Panc1 (cell line): ENCODE measurements around the gene GUCY2D. TPM values are rescaled to one million over a fixed set of nuclear protein-coding genes. Genes with fewer than 3 reads are reported as not detected.
A peak's percentile ranks its signal among the peaks of the same experiment; 100 is the strongest.

Source experiments
- ATAC-seq: fragments of 200-7000 bp; cut with Tn5 transposase; 2 replicates; pipeline ENCODE4 v1.9.1; 2020; ENCODE audit warnings: mild to moderate bottlenecking, moderate library complexity
- BruUV-seq: library from RNA; stranded (reverse); fragments of 400-500 nt; replicated peaks from 2 replicates; lab custom pipeline; 2021; lab: Mats Ljungman, UMichigan
- CTCF ChIA-PET: fragments of 300-600 bp; sonication (Branson Sonifier 250); formaldehyde crosslinking; loops from one replicate; lab custom pipeline; 2022; ENCODE audit warnings: antibody characterized with exemption; lab: Charles Lee
- POLR2A ChIA-PET: fragments of 300-600 bp; sonication (Branson Sonifier 250); formaldehyde crosslinking; loops from one replicate; lab custom pipeline; 2022; ENCODE audit warnings: antibody characterized with exemption; lab: Charles Lee
- DNase-seq: peaks from one replicate; pipeline ENCODE4 v3.0.0-alpha.2; 2010; ENCODE audit warnings: low read depth, low spot score
- H3K27ac ChIP-seq: 2 replicates; pipeline ENCODE4 v1.5.1; 2011; ENCODE audit warnings: mild to moderate bottlenecking, low read length, inconsistent platforms
- H3K27me3 ChIP-seq: fragments of 200-500 bp; sonication (Bioruptor generic); 2 replicates; pipeline ENCODE4 v1.6.0; 2014; ENCODE audit warnings: low read length, inconsistent platforms; ENCODE audit not compliant: control insufficient read depth, insufficient read depth
- H3K36me3 ChIP-seq: fragments of 200-500 bp; sonication (Bioruptor generic); 2 replicates; pipeline ENCODE4 v1.5.1; 2014; ENCODE audit warnings: inconsistent platforms, mild to moderate bottlenecking, low read length, moderate library complexity; ENCODE audit not compliant: control insufficient read depth, insufficient read depth
- H3K4me1 ChIP-seq: 2 replicates; pipeline ENCODE4 v1.5.1; 2011; ENCODE audit warnings: inconsistent platforms, mild to moderate bottlenecking, low read length, moderate library complexity; ENCODE audit not compliant: control insufficient read depth, insufficient read depth
- H3K4me3 ChIP-seq, 2 experiments: 2 replicates each; pipeline ENCODE4 v1.5.1; 2011 to 2012; ENCODE audit warnings: low read depth in 2 of 2, low read length in 2 of 2, mild to moderate bottlenecking in 2 of 2, inconsistent platforms in 1 of 2, moderate library complexity in 1 of 2
- H3K9me3 ChIP-seq: fragments of 200-500 bp; sonication (Bioruptor generic); 2 replicates; pipeline ENCODE4 v1.5.1; 2014; ENCODE audit warnings: low read depth, mild to moderate bottlenecking, inconsistent platforms, low read length, moderate library complexity; ENCODE audit not compliant: control insufficient read depth, insufficient read depth
- POLR2AphosphoS5 ChIP-seq: IDR thresholded peaks from 2 replicates; pipeline ENCODE4 v1.6.1; 2012; ENCODE audit warnings: mild to moderate bottlenecking, low read depth, low read length, moderate library complexity
- REST ChIP-seq, 2 experiments: IDR thresholded peaks; 2 replicates each; pipeline ENCODE4 v1.6.1; 2011 to 2012; ENCODE audit warnings: low read depth in 2 of 2, control low read depth in 1 of 2, low read length in 1 of 2, mild to moderate bottlenecking in 1 of 2, moderate library complexity in 1 of 2; ENCODE audit not compliant: insufficient read depth in 1 of 2
- SIN3A ChIP-seq: IDR thresholded peaks from 2 replicates; pipeline ENCODE4 v1.6.1; 2012; ENCODE audit warnings: low read depth, mild to moderate bottlenecking, low read length, moderate library complexity, borderline replicate concordance; ENCODE audit not compliant: insufficient read depth
- TCF7L2 ChIP-seq: IDR thresholded peaks from 2 replicates; pipeline ENCODE4 v1.6.1; 2011; ENCODE audit warnings: mild to moderate bottlenecking, low read depth, low read length, inconsistent platforms
- in situ Hi-C: cut with HindIII; loops from 2 replicates; pipeline ENCODE4 v1.10.0; 2016; ENCODE audit warnings: low sequenced_read_pairs, low pct_unique_long_range_greater_than_20kb
- intact Hi-C: fragments of 100-400 bp; cut with micrococcal nuclease; formaldehyde crosslinking; loops from one replicate; pipeline ENCODE4 v1.10.0; 2022; ENCODE audit not compliant: unreplicated experiment
- total RNA-seq: library from RNA; stranded (reverse); gene quantifications from one replicate; pipeline ENCODE4 v1.2.1, GENCODE V29; 2021; ENCODE audit not compliant: unreplicated experiment
- TF ChIP-seq, protein P1 (sequence below): fragments of 450-650 bp; IDR thresholded peaks from 2 replicates; pipeline ENCODE4 v1.5.1; 2017; ENCODE audit warnings: mild to moderate bottlenecking

The GUCY2D gene
- total RNA-seq, 1 experiment from 2014 or later, result not detected

DNA sequence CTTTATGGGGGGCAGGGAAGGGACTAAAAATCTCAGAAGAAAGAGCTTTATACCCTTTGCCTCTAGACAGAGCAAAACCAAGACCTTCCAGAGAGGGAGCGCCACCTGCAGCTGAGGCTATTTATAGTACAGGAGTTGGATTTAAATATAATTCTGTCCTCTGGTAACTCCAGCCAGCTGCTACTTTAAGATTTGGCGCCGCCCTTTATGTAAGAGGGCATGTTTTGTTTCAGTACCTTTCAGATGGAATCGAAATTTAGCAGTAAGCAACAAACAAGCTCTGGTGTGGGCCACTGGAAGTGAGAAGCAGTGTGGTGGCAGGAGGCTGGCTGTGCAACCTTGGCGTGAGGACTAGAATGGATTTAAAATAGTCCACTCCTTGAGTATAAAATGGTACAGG lies 5.2 kb upstream of the GUCY2D start:
- BruUV-seq, result no TSS peak
- Histone ChIP-seq H3K36me3 (no peaks in the 10 kb centered on the region), H3K4me1 (0 out of 2 replicates have a peak, but pooled peaks cover 3% of the 10 kb centered on the region), H3K4me3 (no peak overlapping the region), H3K9me3 (no peaks in the 10 kb centered on the region), H3K27ac (no peak overlapping the region), H3K27me3 (peaks cover 6% of the 10 kb centered on the region; the same call in 1 of the 2 replicates)
- CTCF ChIA-PET, result interaction anchor here (0.5 to 1.0 kb wide), 3 partner anchors 23 to 310 kb away, joined by 5 read pairs; partner anchors contain the start of gene TP53
- TF ChIP-seq, protein P1, sequence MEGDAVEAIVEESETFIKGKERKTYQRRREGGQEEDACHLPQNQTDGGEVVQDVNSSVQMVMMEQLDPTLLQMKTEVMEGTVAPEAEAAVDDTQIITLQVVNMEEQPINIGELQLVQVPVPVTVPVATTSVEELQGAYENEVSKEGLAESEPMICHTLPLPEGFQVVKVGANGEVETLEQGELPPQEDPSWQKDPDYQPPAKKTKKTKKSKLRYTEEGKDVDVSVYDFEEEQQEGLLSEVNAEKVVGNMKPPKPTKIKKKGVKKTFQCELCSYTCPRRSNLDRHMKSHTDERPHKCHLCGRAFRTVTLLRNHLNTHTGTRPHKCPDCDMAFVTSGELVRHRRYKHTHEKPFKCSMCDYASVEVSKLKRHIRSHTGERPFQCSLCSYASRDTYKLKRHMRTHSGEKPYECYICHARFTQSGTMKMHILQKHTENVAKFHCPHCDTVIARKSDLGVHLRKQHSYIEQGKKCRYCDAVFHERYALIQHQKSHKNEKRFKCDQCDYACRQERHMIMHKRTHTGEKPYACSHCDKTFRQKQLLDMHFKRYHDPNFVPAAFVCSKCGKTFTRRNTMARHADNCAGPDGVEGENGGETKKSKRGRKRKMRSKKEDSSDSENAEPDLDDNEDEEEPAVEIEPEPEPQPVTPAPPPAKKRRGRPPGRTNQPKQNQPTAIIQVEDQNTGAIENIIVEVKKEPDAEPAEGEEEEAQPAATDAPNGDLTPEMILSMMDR, result peak; percentile 80
- TF ChIP-seq POLR2AphosphoS5, result no peak
- DNase-seq (no peak), ATAC-seq (peak; percentile 82)
- POLR2A ChIA-PET, result interaction anchor here (0.7 kb wide), 1 partner anchor 80 kb away, joined by 5 read pairs; no protein-coding TSS in a partner anchor
- in situ Hi-C loops (no loop called here), intact Hi-C loops (loop anchor here (10.0 kb wide), 1 partner anchor 58 kb away; no protein-coding TSS in a partner anchor)

DNA sequence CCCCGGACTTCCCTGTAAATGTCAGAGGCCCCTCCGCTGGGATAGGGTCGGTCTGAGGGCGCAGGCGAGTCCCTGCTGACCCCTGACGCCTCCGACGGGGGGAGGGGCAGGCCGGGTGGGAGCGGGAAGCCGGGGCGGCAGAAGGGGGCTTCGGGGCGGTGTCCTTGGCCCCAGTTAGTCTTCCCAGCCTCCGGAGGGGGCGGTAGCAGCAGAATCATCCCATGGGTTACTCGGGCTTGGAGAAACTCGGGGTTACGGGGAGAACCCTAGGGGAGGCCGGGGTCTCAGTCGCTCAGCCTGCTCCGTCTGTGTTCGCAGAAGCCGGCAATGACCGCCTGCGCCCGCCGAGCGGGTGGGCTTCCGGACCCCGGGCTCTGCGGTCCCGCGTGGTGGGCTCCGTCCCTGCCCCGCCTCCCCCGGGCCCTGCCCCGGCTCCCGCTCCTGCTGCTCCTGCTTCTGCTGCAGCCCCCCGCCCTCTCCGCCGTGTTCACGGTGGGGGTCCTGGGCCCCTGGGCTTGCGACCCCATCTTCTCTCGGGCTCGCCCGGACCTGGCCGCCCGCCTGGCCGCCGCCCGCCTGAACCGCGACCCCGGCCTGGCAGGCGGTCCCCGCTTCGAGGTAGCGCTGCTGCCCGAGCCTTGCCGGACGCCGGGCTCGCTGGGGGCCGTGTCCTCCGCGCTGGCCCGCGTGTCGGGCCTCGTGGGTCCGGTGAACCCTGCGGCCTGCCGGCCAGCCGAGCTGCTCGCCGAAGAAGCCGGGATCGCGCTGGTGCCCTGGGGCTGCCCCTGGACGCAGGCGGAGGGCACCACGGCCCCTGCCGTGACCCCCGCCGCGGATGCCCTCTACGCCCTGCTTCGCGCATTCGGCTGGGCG lies 542 bp downstream of the GUCY2D start:
- no peak for ATAC-seq
- H3K4me1 ChIP-seq, result no peaks in the 10 kb centered on the region
- H3K27me3 ChIP-seq, result peaks cover 6% of the 10 kb centered on the region; the same call in 1 of the 2 replicates
- BruUV-seq, result no TSS peak
- in situ Hi-C loops (no loop called here), intact Hi-C loops (no loop called here)
- no peak for DNase-seq
- ChIA-PET POLR2A (interaction anchor here (0.6 kb wide), 1 partner anchor 38 kb away, joined by 4 read pairs; no protein-coding TSS in a partner anchor), CTCF (interaction anchor here (0.6 kb wide), 1 partner anchor 20 kb away, joined by 3 read pairs; no protein-coding TSS in a partner anchor)
- no peak overlapping the region for H3K27ac ChIP-seq
- no peak overlapping the region for H3K4me3 ChIP-seq
- H3K9me3 ChIP-seq, result no peaks in the 10 kb centered on the region
- TF ChIP-seq POLR2AphosphoS5 (no peak), REST (IDR thresholded peaks at IDR 0.05; ENCODE audit: insufficient read depth in 1 of 2, low read depth in 2 of 2, low read length in 1 of 2) (no peak), SIN3A (no peak), TCF7L2 (no peak)
- TF ChIP-seq, protein P1, result no peak
- no peaks in the 10 kb centered on the region for H3K36me3 ChIP-seq
